Body of pancreas (tissue), 4 donors: ENCODE results near the gene CDX2. TPM values are rescaled to one million over a fixed set of nuclear protein-coding genes. Genes with fewer than 3 reads are reported as not detected.

ENCODE experiments used
- ATAC-seq: fragments of 150-250 bp; one replicate; pipeline ENCODE4 v1.9.1; 2016
- DNase-seq, 4 donors: peaks; one replicate each; pipeline ENCODE4 v3.0.0-alpha.2; 2019
- H3K27ac ChIP-seq, 4 donors: fragments of 200-600 bp; sonication (generic); 1 replicate in 3 of 4; 2 replicates in 1 of 4; pipeline versions ENCODE4 v1.5.1 to v1.6.1; 2016 to 2019; ENCODE audit warnings: mild to moderate bottlenecking in 1 of 4, mixed read lengths in 1 of 4, moderate library complexity in 1 of 4
- H3K27me3 ChIP-seq, 2 donors: fragments of 200-600 bp; sonication (generic); one replicate each; pipeline ENCODE4 v1.6.0; 2016; ENCODE audit warnings: mild to moderate bottlenecking in 1 of 2
- H3K36me3 ChIP-seq, 2 donors: fragments of 200-600 bp; sonication (generic); replicated peaks in 1 of 2; 2 replicates each; pipeline ENCODE4 v1.5.1; 2016; ENCODE audit warnings: low read depth in 2 of 2; ENCODE audit not compliant: insufficient read depth in 1 of 2
- H3K4me1 ChIP-seq: fragments of 200-600 bp; sonication (generic); one replicate; pipeline ENCODE4 v1.6.0; 2016
- H3K4me3 ChIP-seq, 2 donors: fragments of 200-600 bp; sonication (generic); 1 replicate in 1 of 2; 2 replicates in 1 of 2; pipeline ENCODE4 v1.5.1; 2016 to 2019
- H3K9me3 ChIP-seq, 3 donors: fragments of 200-600 bp; sonication (generic); 1 replicate in 2 of 3; 2 replicates in 1 of 3; pipeline ENCODE4 v1.5.1; 2016
- CTCF ChIP-seq, 7 experiments: fragments of 450-650 bp in 4 of 7; fragments of 200-600 bp in 3 of 7; sonication (generic) in 3 of 7; IDR thresholded peaks; one replicate each; pipeline ENCODE4 v1.5.1; 2016 to 2019; ENCODE audit warnings: antibody characterized with exemption in 7 of 7
- POLR2A ChIP-seq, 3 donors: fragments of 450-650 bp; IDR thresholded peaks; one replicate each; pipeline ENCODE4 v1.6.1; 2016; ENCODE audit warnings: antibody characterized with exemption in 3 of 3, mild to moderate bottlenecking in 2 of 3
- WGBS, 2 donors: methylation state at CpG; one replicate each; pipeline ENCODE4 v1.1.5; 2017; 5-methylcytosine and 5-hydroxymethylcytosine counted together
- intact Hi-C: fragments of 100-400 bp; cut with DNase I; formaldehyde crosslinking; loops from one replicate; pipeline ENCODE4 v1.15.1; 2023
- total RNA-seq, 2 donors: library from RNA; depleted of rRNA; stranded (reverse); fragments of >200 nt; gene quantifications; one replicate each; pipeline ENCODE4 v1.1.0, GENCODE V29; 2016

The CDX2 gene
- total RNA-seq, 2 donors from 2014 or later: 1.3 to 1.6 TPM

- Histone ChIP-seq H3K27me3 (no peaks in the 10 kb centered on the region), H3K9me3 (no peaks in the 10 kb centered on the region), H3K4me1 (peaks cover 72% of the 10 kb centered on the region), H3K27ac (peak overlapping the region; percentile 58 to 90 (median 82)), H3K36me3 (no peaks in the 10 kb centered on the region), H3K4me3 (peak overlapping the region; percentile 34 to 39)
- intact Hi-C loops: no loop called here
- TF ChIP-seq CTCF (IDR thresholded peaks at IDR 0.05): peak; percentile 67 to 89 (median 74)
- peak; percentile 18 to 74 (median 67) for TF ChIP-seq POLR2A (IDR thresholded peaks at IDR 0.05)
- ATAC-seq (peak; percentile 93), DNase-seq (peak; percentile 87 to 91 (median 88))
- 1 to 4% methylated on average over 15 to 73 of the region's 73 CpGs for WGBS, 2 donors
Observed at GRCh38 chr13:27960362-27961226, 8.5 kb downstream of the CDX2 start.

DNA sequence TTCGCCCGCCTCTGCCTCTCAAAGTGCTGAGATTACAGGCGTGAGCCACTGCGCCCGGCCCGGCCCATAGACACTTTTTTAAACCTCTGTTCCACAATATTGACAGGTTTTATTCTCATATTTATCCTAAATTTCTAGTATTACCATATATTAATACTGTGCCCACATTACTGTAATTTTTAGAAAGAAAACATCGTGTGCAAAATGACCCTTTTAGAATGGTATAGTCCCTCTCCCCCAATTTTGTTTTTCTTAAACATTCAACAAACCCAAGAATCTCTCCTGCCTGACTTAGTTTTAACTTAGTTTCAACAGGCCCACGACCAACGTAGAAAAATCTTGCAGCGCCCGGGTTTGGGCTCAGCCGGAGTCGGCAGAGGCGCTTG lies 9.1 kb downstream of the CDX2 start:
- intact Hi-C loops: no loop called here
- Histone ChIP-seq H3K27me3 (no peaks in the 10 kb centered on the region), H3K36me3 (no peaks in the 10 kb centered on the region), H3K4me3 (no peak overlapping the region), H3K27ac (peak overlapping the region; percentile 27 to 90 (median 82)), H3K4me1 (peaks cover 75% of the 10 kb centered on the region), H3K9me3 (no peaks in the 10 kb centered on the region)
- DNase-seq (no peak), ATAC-seq (no peak)
- TF ChIP-seq CTCF (IDR thresholded peaks at IDR 0.05) (no peak), POLR2A (IDR thresholded peaks at IDR 0.05) (no peak)
- WGBS, 2 donors: 31 to 32% methylated on average over 11 to 14 of the region's 14 CpGs

- Histone ChIP-seq H3K27me3 (no peaks in the 10 kb centered on the region), H3K27ac (peak overlapping the region in 3 of 4 donors; percentile 32 to 97 (median 43)), H3K9me3 (no peaks in the 10 kb centered on the region), H3K4me1 (peaks cover 79% of the 10 kb centered on the region), H3K36me3 (no peaks in the 10 kb centered on the region), H3K4me3 (no peak overlapping the region)
- no peak for ATAC-seq
- intact Hi-C loops: no loop called here
- TF ChIP-seq POLR2A (IDR thresholded peaks at IDR 0.05): no peak
- no peak for TF ChIP-seq CTCF (IDR thresholded peaks at IDR 0.05)
- 22 to 26% methylated on average over 5 of the region's 5 CpGs for WGBS, 2 donors
- no peak for DNase-seq
Observed at GRCh38 chr13:27956576-27957300, 12.4 kb downstream of the CDX2 start.

- TF ChIP-seq CTCF (IDR thresholded peaks at IDR 0.05) (no peak), POLR2A (IDR thresholded peaks at IDR 0.05) (no peak)
Observed at GRCh38 chr13:27955014-27955591, 14.0 kb downstream of the CDX2 start.

More at GRCh38 chr13:27955014-27955591, 14.0 kb downstream of the CDX2 start:
- Histone ChIP-seq H3K27me3 (no peaks in the 10 kb centered on the region), H3K4me3 (no peak overlapping the region), H3K9me3 (no peaks in the 10 kb centered on the region), H3K36me3 (no peaks in the 10 kb centered on the region), H3K27ac (peak overlapping the region in 3 of 4 donors; percentile 97 to 99 (median 99)), H3K4me1 (peaks cover 67% of the 10 kb centered on the region)
- 55 to 66% methylated on average over 11 of the region's 11 CpGs for WGBS, 2 donors
- no peak for ATAC-seq
- no peak for DNase-seq
- intact Hi-C loops: no loop called here
